ENCODE data around the gene ACIN1. TPM values are rescaled to one million over a fixed set of nuclear protein-coding genes. Genes with fewer than 3 reads are reported as not detected.

Gene ACIN1
- total and polyA plus RNA-seq, 2 of the 8 experiments (the other 6 are each of a cell fraction or from before 2014, with no cell fraction given) = 132 to 233 TPM

GRCh38 chr14:23099212-23099861 is 4.4 kb upstream of the ACIN1 start:
- H4K20me1 ChIP-seq (replicated peaks in 1 of 2; ENCODE audit: control insufficient read depth in 1 of 2, insufficient read depth in 2 of 2, low read length in 2 of 2) = peaks cover 0 to 5% of the 10 kb centered on the region in 2 experiments
- POLR2A ChIA-PET (ENCODE audit: partially characterized antibody) = interaction anchor here (0.8 to 1.5 kb wide), 4 partner anchors 9 to 28 kb away, joined by 3 to 4 read pairs (median 4); no protein-coding TSS in a partner anchor

More at GRCh38 chr14:23099212-23099861, 4.4 kb upstream of the ACIN1 start:
- H3K14ac ChIP-seq (ENCODE audit: insufficient read length) = no peak overlapping the region
- peaks cover under 1% of the 10 kb centered on the region; the same call in 1 of the 2 replicates for H3K23me2 ChIP-seq (ENCODE audit: low read depth, low read length)
- TF ChIP-seq, protein P1, sequence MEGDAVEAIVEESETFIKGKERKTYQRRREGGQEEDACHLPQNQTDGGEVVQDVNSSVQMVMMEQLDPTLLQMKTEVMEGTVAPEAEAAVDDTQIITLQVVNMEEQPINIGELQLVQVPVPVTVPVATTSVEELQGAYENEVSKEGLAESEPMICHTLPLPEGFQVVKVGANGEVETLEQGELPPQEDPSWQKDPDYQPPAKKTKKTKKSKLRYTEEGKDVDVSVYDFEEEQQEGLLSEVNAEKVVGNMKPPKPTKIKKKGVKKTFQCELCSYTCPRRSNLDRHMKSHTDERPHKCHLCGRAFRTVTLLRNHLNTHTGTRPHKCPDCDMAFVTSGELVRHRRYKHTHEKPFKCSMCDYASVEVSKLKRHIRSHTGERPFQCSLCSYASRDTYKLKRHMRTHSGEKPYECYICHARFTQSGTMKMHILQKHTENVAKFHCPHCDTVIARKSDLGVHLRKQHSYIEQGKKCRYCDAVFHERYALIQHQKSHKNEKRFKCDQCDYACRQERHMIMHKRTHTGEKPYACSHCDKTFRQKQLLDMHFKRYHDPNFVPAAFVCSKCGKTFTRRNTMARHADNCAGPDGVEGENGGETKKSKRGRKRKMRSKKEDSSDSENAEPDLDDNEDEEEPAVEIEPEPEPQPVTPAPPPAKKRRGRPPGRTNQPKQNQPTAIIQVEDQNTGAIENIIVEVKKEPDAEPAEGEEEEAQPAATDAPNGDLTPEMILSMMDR (IDR thresholded peaks at IDR 0.05; ENCODE audit: control extremely low read depth in 1 of 3, insufficient read depth in 1 of 3, low read depth in 1 of 3, low read length in 3 of 3) = peak in 1 of 3 experiments; percentile 19; a peak in 1 of 4 replicates
- TF ChIP-seq EGR1 (IDR thresholded peaks at IDR 0.05; ENCODE audit: borderline replicate concordance, low read depth, low read length) = no peak
- no peak overlapping the region for H2AFZ ChIP-seq (ENCODE audit: low read length)
- no peak overlapping the region for H3K27ac ChIP-seq (ENCODE audit: low read depth, low read length)
- H3K4ac ChIP-seq (replicated peaks; ENCODE audit: insufficient read length, low read depth, low read length) = no peak overlapping the region
- H3K36me3 ChIP-seq (ENCODE audit: control insufficient read depth in 2 of 4, insufficient read depth in 4 of 4, low read length in 3 of 4) = peaks cover 8 to 17% (median 10%) of the 10 kb centered on the region in 4 experiments; a peak in 7 of 8 replicates
- H2BK15ac ChIP-seq (ENCODE audit: low read length) = no peak overlapping the region
- no peak for FAIRE-seq
- H3K79me2 ChIP-seq (ENCODE audit: control insufficient read depth in 1 of 2, insufficient read depth in 2 of 2, low read length in 2 of 2) = peaks cover 3 to 30% of the 10 kb centered on the region in 2 experiments; a peak in 3 of 4 replicates
- H2BK5ac ChIP-seq (ENCODE audit: low read depth, low read length) = no peak overlapping the region
- no peak overlapping the region for H3K56ac ChIP-seq (replicated peaks; ENCODE audit: insufficient read length, low read depth, low read length)
- H3K4me3 ChIP-seq (ENCODE audit: extremely low read depth in 1 of 4, insufficient read depth in 2 of 4, low read depth in 3 of 4, low read length in 4 of 4) = no peak overlapping the region
- no peak overlapping the region for H2BK120ac ChIP-seq (replicated peaks; ENCODE audit: low read depth, low read length)
- WGBS, 2 experiments (ENCODE audit: extremely low coverage in 1 of 2, insufficient coverage in 1 of 2, insufficient read length in 1 of 2, insufficient replicate concordance in 2 of 2, low coverage in 1 of 2, low lambda C conversion rate in 2 of 2, missing lambda C conversion rate in 1 of 2) = 95% methylated on average over 10 of the region's 10 CpGs; no CpG with 5 or more reads in 1 of the 2 experiments
- H3K27me3 ChIP-seq (replicated peaks in 1 of 4; ENCODE audit: control insufficient read depth in 3 of 4, extremely low read depth in 1 of 4, insufficient read depth in 3 of 4, low read length in 3 of 4) = no peaks in the 10 kb centered on the region; a peak in 2 of 7 replicates
- H2BK20ac ChIP-seq (ENCODE audit: low read length) = no peak overlapping the region
- H4K91ac ChIP-seq (replicated peaks; ENCODE audit: insufficient read length, low read length) = no peak overlapping the region
- no peak for DNase-seq (ENCODE audit: low read depth in 1 of 2, low spot score in 2 of 2)
- no peak overlapping the region for H3K9ac ChIP-seq (replicated peaks in 1 of 4; ENCODE audit: extremely low read depth in 1 of 4, low read depth in 3 of 4, low read length in 3 of 4)
- H3K79me1 ChIP-seq (ENCODE audit: low read depth, low read length) = peaks cover 10% of the 10 kb centered on the region
- peaks cover 0 to 2% (median under 1%) of the 10 kb centered on the region in 4 experiments; a peak in 5 of 7 replicates for H3K4me1 ChIP-seq (replicated peaks in 1 of 4; ENCODE audit: control insufficient read depth in 3 of 4, insufficient read depth in 4 of 4, low read length in 3 of 4)
- no peak overlapping the region for H3K18ac ChIP-seq (ENCODE audit: extremely low read depth, low read length)
- H3K4me2 ChIP-seq (ENCODE audit: insufficient read depth in 1 of 2, low read depth in 2 of 2, low read length in 2 of 2) = no peak overlapping the region
- no peak overlapping the region for H2BK12ac ChIP-seq (ENCODE audit: low read depth, low read length)
- no peak overlapping the region for H3K23ac ChIP-seq (ENCODE audit: insufficient read length)
- H3K9me3 ChIP-seq (ENCODE audit: insufficient read depth in 2 of 2, low read depth in 1 of 2, low read length in 1 of 2) = no peaks in the 10 kb centered on the region
- no peak overlapping the region for H2AK5ac ChIP-seq (ENCODE audit: low read depth, low read length)
- CTCF ChIA-PET (ENCODE audit: partially characterized antibody) = interaction anchor here (0.7 to 4.4 kb wide), 9 partner anchors 10 to 281 kb away, joined by 3 to 33 read pairs (median 5); no protein-coding TSS in a partner anchor
- no peak overlapping the region for H4K8ac ChIP-seq (ENCODE audit: extremely low read depth, insufficient read depth, low read length)
- no peak overlapping the region for H4K5ac ChIP-seq (ENCODE audit: insufficient read length, low read depth, low read length)
